ENCODE data around the gene NHS. TPM values are rescaled to one million over a fixed set of nuclear protein-coding genes. Genes with fewer than 3 reads are reported as not detected.

The NHS gene
- polyA plus RNA-seq, 2 of the 4 experiments (the other 2 are of a cell fraction): 3.6 to 5.0 TPM

DNA sequence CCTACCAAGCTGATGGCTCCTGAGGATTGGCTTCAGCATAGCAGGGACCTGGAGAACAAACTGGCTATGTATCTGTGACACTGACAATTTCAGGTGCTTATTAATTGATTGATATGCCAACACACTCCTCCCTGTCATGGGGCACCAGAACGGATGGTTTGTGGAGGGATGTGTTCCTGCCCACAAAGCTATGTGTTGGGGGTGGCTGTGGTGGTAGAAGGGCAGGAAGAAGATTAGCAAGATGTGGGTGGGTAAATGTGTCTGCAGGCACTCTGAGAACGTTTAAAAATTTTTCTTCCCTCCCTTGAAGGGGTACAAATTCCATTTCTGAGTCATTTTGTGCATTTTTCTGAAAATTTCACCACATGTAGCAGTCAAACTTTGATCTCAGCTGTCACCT, 307.3 kb downstream of the NHS start:
- no peak for FAIRE-seq
- ATAC-seq: no peak
- CTCF ChIA-PET: interaction anchor here (0.6 to 1.8 kb wide), 3 partner anchors 155 to 795 kb away, joined by 3 to 6 read pairs (median 3); no protein-coding TSS in a partner anchor

DNA sequence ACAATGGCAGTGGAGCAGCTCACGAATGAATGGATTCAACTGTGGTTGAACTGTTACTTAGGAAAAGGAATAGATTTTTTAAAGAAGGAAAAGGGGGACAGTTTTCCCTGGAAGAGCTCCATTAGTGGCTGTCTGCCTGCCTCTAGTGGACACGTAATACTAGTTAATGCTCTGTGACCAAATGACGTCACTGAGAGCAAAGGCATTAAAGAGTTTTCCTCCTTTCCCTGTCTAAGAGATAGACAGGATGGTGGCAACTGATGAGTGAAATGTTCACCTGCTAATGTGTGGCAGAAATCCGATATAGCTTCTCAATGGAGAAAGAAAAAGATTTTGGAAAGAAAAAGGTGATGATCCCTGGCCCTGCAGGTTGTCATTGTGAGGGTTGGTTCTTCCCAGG, 310.0 kb downstream of the NHS start:
- POLR2A ChIA-PET: no interaction called here
- no peak for DNase-seq (ENCODE audit: low read depth in 1 of 2, low spot score in 1 of 2)
- no peak for FAIRE-seq
- Histone ChIP-seq H3K4me3 (no peak overlapping the region), H3K9me3 (no peaks in the 10 kb centered on the region), H3K27ac (no peak overlapping the region), H3K4me1 (peaks cover 37% of the 10 kb centered on the region), H3K4me2 (no peak overlapping the region)
- ATAC-seq: no peak
- TF ChIP-seq MAZ (IDR thresholded peaks at IDR 0.05; ENCODE audit: borderline replicate concordance, low read depth, low read length) (no peak), EHF (CRISPR knock-in tag; IDR thresholded peaks at IDR 0.05) (no peak), GATA3 (IDR thresholded peaks at IDR 0.05; ENCODE audit: borderline replicate concordance) (no peak), TFCP2L1 (CRISPR knock-in tag; IDR thresholded peaks at IDR 0.05) (no peak)
- CTCF ChIA-PET: interaction anchor here (1.4 kb wide), 1 partner anchor 443 kb away, joined by 5 read pairs; no protein-coding TSS in a partner anchor
- WGBS (ENCODE audit: missing lambda C conversion rate): 80% methylated on average over 4 of the region's 4 CpGs

More for the DNA sequence above, 307.3 kb downstream of the NHS start:
- peak overlapping the region; percentile 44 to 68; a peak in 4 of 6 replicates for H3K27ac ChIP-seq
- WGBS (ENCODE audit: missing lambda C conversion rate): 41% methylated on average over 2 of the region's 2 CpGs
- peaks cover 44% of the 10 kb centered on the region for H3K4me1 ChIP-seq
- H3K4me2 ChIP-seq: peak overlapping the region; percentile 33; the same call in 2 of the 3 replicates
- POLR2A ChIA-PET: no interaction called here
- TF ChIP-seq NR3C1 (IDR thresholded peaks at IDR 0.05): no peak
- H3K4me3 ChIP-seq: no peak overlapping the region
- no peaks in the 10 kb centered on the region for H3K9me3 ChIP-seq
- DNase-seq (ENCODE audit: low read depth in 1 of 2, low spot score in 1 of 2): peak in 1 of 2 experiments; percentile 7

GRCh38 chrX:17687648-17688047, 312.6 kb downstream of the NHS start:
- H3K4me2 ChIP-seq: no peak overlapping the region
- FAIRE-seq (no peak), DNase-seq (ENCODE audit: low read depth in 1 of 2, low spot score in 1 of 2) (no peak), ATAC-seq (no peak)
- CTCF ChIA-PET: no interaction called here
- no peak overlapping the region for H3K27ac ChIP-seq
- no peak overlapping the region for H3K4me3 ChIP-seq
- peaks cover 11% of the 10 kb centered on the region for H3K4me1 ChIP-seq
- no peak for TF ChIP-seq FOSL2 (IDR thresholded peaks at IDR 0.05)
- no peak for TF ChIP-seq FOSL2 (CRISPR knock-in tag; IDR thresholded peaks at IDR 0.05)
- no peak for TF ChIP-seq RCOR1 (IDR thresholded peaks at IDR 0.05; ENCODE audit: low read depth, low read length)
- TF ChIP-seq RAD21 (conservative IDR thresholded peaks at IDR 0.05 in 1 of 2, IDR thresholded peaks at IDR 0.05 in 1 of 2): no peak
- no peak for TF ChIP-seq RNF2 (IDR thresholded peaks at IDR 0.05; ENCODE audit: borderline replicate concordance, low read depth)
- no peak for TF ChIP-seq HDAC2 (IDR thresholded peaks at IDR 0.05)
- no peak for TF ChIP-seq HEYL (CRISPR knock-in tag; IDR thresholded peaks at IDR 0.05)
- TF ChIP-seq HES2 (IDR thresholded peaks at IDR 0.05): no peak
- no peak for TF ChIP-seq FOSB (CRISPR knock-in tag; IDR thresholded peaks at IDR 0.05)
- no peak for TF ChIP-seq EP300 (IDR thresholded peaks at IDR 0.05)
- TF ChIP-seq, protein P1, sequence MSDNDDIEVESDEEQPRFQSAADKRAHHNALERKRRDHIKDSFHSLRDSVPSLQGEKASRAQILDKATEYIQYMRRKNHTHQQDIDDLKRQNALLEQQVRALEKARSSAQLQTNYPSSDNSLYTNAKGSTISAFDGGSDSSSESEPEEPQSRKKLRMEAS (IDR thresholded peaks at IDR 0.05): no peak
- no peak for TF ChIP-seq RARB (CRISPR knock-in tag; IDR thresholded peaks at IDR 0.05)
- TF ChIP-seq ZNF302 (CRISPR knock-in tag; IDR thresholded peaks at IDR 0.05): no peak
- TF ChIP-seq EHMT2 (IDR thresholded peaks at IDR 0.05; ENCODE audit: low read depth): no peak
- TF ChIP-seq CHD4 (IDR thresholded peaks at IDR 0.05; ENCODE audit: borderline replicate concordance): no peak
- no peaks in the 10 kb centered on the region for H3K9me3 ChIP-seq
- POLR2A ChIA-PET: no interaction called here
- WGBS (ENCODE audit: missing lambda C conversion rate): 89% methylated on average over 11 of the region's 14 CpGs

DNA sequence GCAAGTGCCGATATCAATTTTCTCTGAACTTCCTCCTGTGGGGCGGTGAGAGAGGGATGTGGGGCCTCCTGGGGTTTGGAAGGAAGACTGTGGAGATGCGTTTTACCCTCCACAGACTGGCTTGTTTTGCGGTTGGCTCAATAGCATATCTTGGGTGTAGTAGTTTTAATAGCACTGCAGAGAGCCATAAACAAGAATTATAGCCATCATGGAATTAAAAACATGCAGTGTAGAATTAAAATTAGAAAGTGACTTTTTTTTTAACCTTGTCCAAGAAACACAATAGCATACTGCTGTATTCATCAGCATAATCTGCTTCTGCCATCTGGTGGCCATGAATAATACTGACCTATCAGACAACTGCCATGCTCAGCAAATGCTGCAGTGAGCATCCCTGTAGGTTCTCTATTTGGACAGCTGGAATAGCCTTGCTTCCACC, 315.0 kb downstream of the NHS start:
- DNase-seq (ENCODE audit: low read depth in 1 of 2, low spot score in 1 of 2) (peak; percentile 35 to 64), ATAC-seq (peak; percentile 93 to 94), FAIRE-seq (peak; percentile 100)
- TF ChIP-seq HDAC2 (IDR thresholded peaks at IDR 0.05) (no peak), CHD2 (IDR thresholded peaks at IDR 0.05; ENCODE audit: low read length, partially characterized antibody) (no peak), ESRRA (IDR thresholded peaks at IDR 0.05; ENCODE audit: borderline replicate concordance, low read length) (no peak), MAFK (IDR thresholded peaks at IDR 0.05; ENCODE audit: partially characterized antibody) (peak; percentile 88), SMC3 (IDR thresholded peaks at IDR 0.05) (peak; percentile 89), FOXS1 (CRISPR knock-in tag; IDR thresholded peaks at IDR 0.05) (no peak), FOSL2 (IDR thresholded peaks at IDR 0.05) (no peak), FOSL2 (CRISPR knock-in tag; IDR thresholded peaks at IDR 0.05) (no peak), HES2 (IDR thresholded peaks at IDR 0.05) (no peak), POLR2A (IDR thresholded peaks at IDR 0.05; ENCODE audit: low read length) (no peak), EHF (CRISPR knock-in tag; IDR thresholded peaks at IDR 0.05) (no peak), RAD21 (conservative IDR thresholded peaks at IDR 0.05 in 1 of 2, IDR thresholded peaks at IDR 0.05 in 1 of 2) (peak; percentile 84 to 88), EP300 (IDR thresholded peaks at IDR 0.05) (no peak), CTCF (IDR thresholded peaks at IDR 0.05) (peak; percentile 76), HOXA7 (CRISPR knock-in tag; IDR thresholded peaks at IDR 0.05) (no peak)
- CTCF ChIA-PET: interaction anchor here (0.5 to 3.0 kb wide), 20 partner anchors 10 to 530 kb away, joined by 3 to 30 read pairs (median 3); no protein-coding TSS in a partner anchor
- H3K9me3 ChIP-seq: no peaks in the 10 kb centered on the region
- WGBS (ENCODE audit: missing lambda C conversion rate): 52% methylated on average over 4 of the region's 4 CpGs
- H3K4me1 ChIP-seq: peaks cover 6% of the 10 kb centered on the region; the same call in 2 of the 3 replicates
- peak overlapping the region; percentile 33; the same call in 1 of the 3 replicates for H3K4me2 ChIP-seq
- POLR2A ChIA-PET: no interaction called here
- no peak overlapping the region for H3K4me3 ChIP-seq
- peak overlapping the region in 1 of 2 experiments; percentile 52; a peak in 3 of 6 replicates for H3K27ac ChIP-seq

All from A549 (cell line).